Loucy (cell line): ENCODE data around the gene ORAI1.

Source experiments
- EZH2phosphoT487 ChIP-seq: fragments of 200-600 bp; IDR thresholded peaks from 2 replicates; pipeline ENCODE4 v1.6.1; 2018; ENCODE audit warnings: antibody characterized with exemption, mild to moderate bottlenecking, moderate library complexity, borderline replicate concordance
- TF ChIP-seq, protein P1 (sequence below): fragments of 200-600 bp; sonication (generic); conservative IDR thresholded peaks from 2 replicates; pipeline ENCODE4 v1.5.1; 2014; ENCODE audit warnings: mild to moderate bottlenecking, antibody characterized with exemption, low read length

GRCh38 chr12:121613462-121613861, 12.9 kb upstream of the ORAI1 start:
- TF ChIP-seq, protein P1, sequence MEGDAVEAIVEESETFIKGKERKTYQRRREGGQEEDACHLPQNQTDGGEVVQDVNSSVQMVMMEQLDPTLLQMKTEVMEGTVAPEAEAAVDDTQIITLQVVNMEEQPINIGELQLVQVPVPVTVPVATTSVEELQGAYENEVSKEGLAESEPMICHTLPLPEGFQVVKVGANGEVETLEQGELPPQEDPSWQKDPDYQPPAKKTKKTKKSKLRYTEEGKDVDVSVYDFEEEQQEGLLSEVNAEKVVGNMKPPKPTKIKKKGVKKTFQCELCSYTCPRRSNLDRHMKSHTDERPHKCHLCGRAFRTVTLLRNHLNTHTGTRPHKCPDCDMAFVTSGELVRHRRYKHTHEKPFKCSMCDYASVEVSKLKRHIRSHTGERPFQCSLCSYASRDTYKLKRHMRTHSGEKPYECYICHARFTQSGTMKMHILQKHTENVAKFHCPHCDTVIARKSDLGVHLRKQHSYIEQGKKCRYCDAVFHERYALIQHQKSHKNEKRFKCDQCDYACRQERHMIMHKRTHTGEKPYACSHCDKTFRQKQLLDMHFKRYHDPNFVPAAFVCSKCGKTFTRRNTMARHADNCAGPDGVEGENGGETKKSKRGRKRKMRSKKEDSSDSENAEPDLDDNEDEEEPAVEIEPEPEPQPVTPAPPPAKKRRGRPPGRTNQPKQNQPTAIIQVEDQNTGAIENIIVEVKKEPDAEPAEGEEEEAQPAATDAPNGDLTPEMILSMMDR: no peak
- no peak for TF ChIP-seq EZH2phosphoT487
